Ovary (tissue), 3 donors: Measurements from ENCODE around the gene CFI.

ENCODE experiments used
- POLR2A ChIP-seq: fragments of 450-650 bp; IDR thresholded peaks from one replicate; pipeline ENCODE4 v1.6.1; 2017; ENCODE audit warnings: antibody characterized with exemption, mild to moderate bottlenecking, moderate library complexity
- TF ChIP-seq, protein P1 (sequence below), 3 donors: fragments of 450-650 bp in 2 of 3; fragments of 200-600 bp in 1 of 3; IDR thresholded peaks; one replicate each; pipeline versions ENCODE4 v1.5.1 to v1.8.0; 2016 to 2022; ENCODE audit warnings: antibody characterized with exemption in 3 of 3, mild to moderate bottlenecking in 1 of 3
- donor health status: DM: no; HTN: no; CAD: no.

DNA sequence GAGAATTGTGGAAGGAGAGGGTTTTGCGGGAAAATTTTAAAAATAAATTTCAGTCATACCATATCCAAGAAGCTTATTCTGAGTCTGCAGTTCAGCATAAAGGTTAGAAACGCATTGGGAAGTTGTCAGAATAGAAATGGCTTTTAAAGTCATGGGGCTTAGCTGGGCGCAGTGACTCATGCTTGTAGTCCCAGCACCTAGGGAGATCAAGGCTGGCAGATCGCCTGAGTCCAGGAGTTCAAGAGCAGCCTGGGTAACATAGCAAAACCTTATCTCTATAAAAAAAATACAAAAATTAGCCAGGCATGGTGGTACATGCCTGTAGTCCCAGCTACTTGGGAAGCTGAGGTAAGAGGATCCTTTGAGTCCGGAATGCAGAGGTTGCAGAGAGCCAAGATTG is 68.1 kb downstream of the CFI start:
- no peak for TF ChIP-seq POLR2A
- TF ChIP-seq, protein P1, sequence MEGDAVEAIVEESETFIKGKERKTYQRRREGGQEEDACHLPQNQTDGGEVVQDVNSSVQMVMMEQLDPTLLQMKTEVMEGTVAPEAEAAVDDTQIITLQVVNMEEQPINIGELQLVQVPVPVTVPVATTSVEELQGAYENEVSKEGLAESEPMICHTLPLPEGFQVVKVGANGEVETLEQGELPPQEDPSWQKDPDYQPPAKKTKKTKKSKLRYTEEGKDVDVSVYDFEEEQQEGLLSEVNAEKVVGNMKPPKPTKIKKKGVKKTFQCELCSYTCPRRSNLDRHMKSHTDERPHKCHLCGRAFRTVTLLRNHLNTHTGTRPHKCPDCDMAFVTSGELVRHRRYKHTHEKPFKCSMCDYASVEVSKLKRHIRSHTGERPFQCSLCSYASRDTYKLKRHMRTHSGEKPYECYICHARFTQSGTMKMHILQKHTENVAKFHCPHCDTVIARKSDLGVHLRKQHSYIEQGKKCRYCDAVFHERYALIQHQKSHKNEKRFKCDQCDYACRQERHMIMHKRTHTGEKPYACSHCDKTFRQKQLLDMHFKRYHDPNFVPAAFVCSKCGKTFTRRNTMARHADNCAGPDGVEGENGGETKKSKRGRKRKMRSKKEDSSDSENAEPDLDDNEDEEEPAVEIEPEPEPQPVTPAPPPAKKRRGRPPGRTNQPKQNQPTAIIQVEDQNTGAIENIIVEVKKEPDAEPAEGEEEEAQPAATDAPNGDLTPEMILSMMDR (IDR thresholded peaks at IDR 0.05): no peak
